Neural cell (in vitro differentiated cells): ENCODE results near the gene TNRC6A.

Experiments used
- EP300 ChIP-seq: fragments of 450-650 bp; conservative IDR thresholded peaks from 2 replicates; pipeline ENCODE4 v1.6.1; 2014; ENCODE audit warnings: antibody characterized with exemption, mild to moderate bottlenecking, moderate library complexity; ENCODE audit not compliant: poor library complexity, severe bottlenecking
- EZH2 ChIP-seq: fragments of 200-600, 300-800 bp; shearing (Covaris generic), sonication (generic); IDR thresholded peaks from 2 replicates; pipeline ENCODE4 v1.6.1; 2014; ENCODE audit warnings: antibody characterized with exemption, low read length, borderline replicate concordance, mild to moderate bottlenecking; ENCODE audit not compliant: insufficient read depth, poor library complexity, severe bottlenecking
- MXI1 ChIP-seq: fragments of 450-650 bp; conservative IDR thresholded peaks from 2 replicates; pipeline ENCODE4 v1.6.1; 2014; ENCODE audit warnings: antibody characterized with exemption, mild to moderate bottlenecking; ENCODE audit not compliant: poor library complexity, severe bottlenecking
- POLR2AphosphoS5 ChIP-seq: IDR thresholded peaks from 2 replicates; pipeline ENCODE4 v1.6.1; 2012
- TF ChIP-seq, protein P1 (sequence below): IDR thresholded peaks from 2 replicates; pipeline ENCODE4 v1.6.1; 2012; ENCODE audit warnings: borderline replicate concordance
- TF ChIP-seq, protein P2 (sequence below): fragments of 450-650 bp; IDR thresholded peaks from 2 replicates; pipeline ENCODE4 v1.5.1; 2014; ENCODE audit warnings: antibody characterized with exemption, mild to moderate bottlenecking, moderate library complexity; ENCODE audit not compliant: poor library complexity, severe bottlenecking

DNA sequence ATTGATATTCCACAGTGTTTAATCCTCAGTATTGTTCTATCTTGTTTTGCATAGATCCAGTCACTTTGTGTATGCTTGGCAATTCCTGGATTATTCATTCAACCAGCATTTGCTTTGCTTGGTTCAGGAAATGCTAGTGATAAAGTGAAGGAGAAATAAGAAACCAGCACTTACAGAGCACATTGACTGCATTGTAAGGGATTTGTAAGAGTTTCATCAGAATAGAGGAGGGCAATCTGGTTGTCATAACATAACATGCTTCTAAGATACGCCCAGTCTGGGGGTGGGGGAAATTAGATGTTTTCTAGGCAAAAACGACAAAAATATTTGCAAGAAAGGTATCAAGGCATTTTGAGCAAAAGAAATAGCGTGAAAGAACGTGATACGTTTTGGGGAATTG is 40.4 kb downstream of the TNRC6A start:
- TF ChIP-seq, protein P1, sequence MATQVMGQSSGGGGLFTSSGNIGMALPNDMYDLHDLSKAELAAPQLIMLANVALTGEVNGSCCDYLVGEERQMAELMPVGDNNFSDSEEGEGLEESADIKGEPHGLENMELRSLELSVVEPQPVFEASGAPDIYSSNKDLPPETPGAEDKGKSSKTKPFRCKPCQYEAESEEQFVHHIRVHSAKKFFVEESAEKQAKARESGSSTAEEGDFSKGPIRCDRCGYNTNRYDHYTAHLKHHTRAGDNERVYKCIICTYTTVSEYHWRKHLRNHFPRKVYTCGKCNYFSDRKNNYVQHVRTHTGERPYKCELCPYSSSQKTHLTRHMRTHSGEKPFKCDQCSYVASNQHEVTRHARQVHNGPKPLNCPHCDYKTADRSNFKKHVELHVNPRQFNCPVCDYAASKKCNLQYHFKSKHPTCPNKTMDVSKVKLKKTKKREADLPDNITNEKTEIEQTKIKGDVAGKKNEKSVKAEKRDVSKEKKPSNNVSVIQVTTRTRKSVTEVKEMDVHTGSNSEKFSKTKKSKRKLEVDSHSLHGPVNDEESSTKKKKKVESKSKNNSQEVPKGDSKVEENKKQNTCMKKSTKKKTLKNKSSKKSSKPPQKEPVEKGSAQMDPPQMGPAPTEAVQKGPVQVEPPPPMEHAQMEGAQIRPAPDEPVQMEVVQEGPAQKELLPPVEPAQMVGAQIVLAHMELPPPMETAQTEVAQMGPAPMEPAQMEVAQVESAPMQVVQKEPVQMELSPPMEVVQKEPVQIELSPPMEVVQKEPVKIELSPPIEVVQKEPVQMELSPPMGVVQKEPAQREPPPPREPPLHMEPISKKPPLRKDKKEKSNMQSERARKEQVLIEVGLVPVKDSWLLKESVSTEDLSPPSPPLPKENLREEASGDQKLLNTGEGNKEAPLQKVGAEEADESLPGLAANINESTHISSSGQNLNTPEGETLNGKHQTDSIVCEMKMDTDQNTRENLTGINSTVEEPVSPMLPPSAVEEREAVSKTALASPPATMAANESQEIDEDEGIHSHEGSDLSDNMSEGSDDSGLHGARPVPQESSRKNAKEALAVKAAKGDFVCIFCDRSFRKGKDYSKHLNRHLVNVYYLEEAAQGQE = no peak
- TF ChIP-seq, protein P2, sequence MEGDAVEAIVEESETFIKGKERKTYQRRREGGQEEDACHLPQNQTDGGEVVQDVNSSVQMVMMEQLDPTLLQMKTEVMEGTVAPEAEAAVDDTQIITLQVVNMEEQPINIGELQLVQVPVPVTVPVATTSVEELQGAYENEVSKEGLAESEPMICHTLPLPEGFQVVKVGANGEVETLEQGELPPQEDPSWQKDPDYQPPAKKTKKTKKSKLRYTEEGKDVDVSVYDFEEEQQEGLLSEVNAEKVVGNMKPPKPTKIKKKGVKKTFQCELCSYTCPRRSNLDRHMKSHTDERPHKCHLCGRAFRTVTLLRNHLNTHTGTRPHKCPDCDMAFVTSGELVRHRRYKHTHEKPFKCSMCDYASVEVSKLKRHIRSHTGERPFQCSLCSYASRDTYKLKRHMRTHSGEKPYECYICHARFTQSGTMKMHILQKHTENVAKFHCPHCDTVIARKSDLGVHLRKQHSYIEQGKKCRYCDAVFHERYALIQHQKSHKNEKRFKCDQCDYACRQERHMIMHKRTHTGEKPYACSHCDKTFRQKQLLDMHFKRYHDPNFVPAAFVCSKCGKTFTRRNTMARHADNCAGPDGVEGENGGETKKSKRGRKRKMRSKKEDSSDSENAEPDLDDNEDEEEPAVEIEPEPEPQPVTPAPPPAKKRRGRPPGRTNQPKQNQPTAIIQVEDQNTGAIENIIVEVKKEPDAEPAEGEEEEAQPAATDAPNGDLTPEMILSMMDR = no peak
- TF ChIP-seq EZH2 (no peak), EP300 (no peak), MXI1 (no peak), POLR2AphosphoS5 (no peak)
